GM12801 (cell line): Measurements from ENCODE around the gene GBF1.

Source experiments
- CTCF ChIP-seq: IDR thresholded peaks from one replicate; pipeline ENCODE4 v1.5.1; 2011; ENCODE audit warnings: control low read depth; ENCODE audit not compliant: insufficient read length; ENCODE audit errors: extremely low read depth

The GBF1 gene

GRCh38 chr10:102394079-102394800 lies 148.9 kb downstream of the GBF1 start:
- TF ChIP-seq CTCF = no peak

DNA sequence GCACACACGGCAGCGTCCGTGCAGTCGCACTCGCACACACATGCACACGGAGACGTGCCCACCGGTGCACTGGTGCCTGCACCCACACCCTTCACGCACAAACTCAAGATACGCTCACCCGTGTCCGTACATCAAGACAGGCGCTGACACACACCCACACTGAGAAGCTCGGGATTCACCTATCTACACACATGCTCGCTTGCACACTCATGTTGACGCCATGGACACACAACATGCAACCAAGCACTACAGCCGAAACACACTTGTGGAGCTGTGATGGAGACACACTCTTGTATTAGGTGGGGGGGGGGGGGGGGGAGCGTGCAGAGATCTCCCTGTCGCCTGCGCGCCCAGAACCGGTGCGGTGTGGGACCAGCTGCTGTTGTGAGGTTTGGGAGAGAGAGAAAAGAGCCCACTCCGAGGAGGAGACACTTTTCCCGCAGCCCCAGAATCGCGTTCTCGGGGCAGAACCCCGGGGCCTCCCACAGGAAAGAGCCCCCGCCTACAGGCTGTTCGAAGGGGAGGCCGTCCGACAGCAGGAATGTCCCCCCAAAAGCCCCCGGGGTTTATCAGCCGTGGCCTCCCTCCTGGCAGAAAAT lies 149.6 kb downstream of the GBF1 start:
- TF ChIP-seq CTCF = no peak

DNA sequence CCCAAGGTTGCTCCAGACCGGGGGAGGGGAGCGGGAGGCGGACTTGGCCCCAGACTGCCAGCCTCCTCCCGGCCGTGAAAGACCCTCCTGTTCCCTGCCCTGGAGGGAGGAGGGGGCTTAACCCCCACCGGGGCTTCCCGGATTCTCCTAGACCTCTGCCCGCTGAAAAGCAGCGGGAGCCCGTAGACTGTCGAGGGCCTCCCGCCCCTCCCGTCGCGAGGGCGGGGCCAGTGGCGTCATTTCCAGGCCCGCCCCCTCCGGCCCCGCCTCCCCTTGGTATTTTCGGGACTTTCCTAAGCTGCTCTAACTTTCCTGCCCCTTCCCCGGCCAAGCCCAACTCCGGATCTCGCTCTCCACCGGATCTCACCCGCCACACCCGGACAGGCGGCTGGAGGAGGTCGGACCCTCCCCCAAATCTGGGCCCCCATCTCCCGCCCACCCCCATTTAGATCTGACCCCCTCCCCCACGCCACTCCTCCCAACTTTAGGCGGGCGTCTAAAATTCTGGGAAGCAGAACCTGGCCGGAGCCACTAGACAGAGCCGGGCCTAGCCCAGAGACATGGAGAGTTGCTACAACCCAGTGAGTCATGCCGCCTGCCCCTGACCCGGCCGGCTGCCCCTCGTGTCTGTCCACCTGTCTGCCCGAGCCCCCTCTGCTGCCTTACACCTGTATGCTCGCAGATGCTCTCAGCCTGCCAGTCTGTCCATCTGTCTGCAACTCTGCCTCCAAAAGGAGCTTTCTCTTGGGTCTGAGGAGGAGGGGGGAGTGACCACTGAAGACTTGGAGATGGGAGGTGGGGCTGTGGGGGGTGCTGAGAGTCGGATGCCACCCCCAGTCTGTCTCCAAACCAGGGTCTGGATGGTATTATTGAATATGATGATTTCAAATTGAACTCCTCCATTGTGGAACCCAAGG lies 150.3 kb downstream of the GBF1 start, which contains the start of gene NFKB2:
NFKB2 (plus strand) TSS at position 306 of the 917 bp plus-strand sequence; CDS start at position 561, 255 bp downstream.
- no peak for TF ChIP-seq CTCF

DNA sequence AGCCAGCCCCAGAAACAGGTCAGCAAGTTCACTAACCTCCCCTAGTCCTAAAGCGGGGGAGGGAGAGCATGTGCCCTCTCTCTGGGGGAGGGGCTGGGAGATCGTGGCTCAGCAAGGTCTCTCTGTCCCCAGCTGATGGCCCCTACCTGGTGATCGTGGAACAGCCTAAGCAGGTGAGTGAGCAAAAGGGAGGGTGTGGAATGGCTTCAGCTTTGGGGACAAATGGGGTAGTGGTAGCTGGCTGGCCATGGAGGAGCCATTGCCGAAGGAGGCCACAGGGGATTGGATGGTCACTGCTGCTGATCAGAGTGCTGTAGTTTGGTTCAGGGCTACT lies 151.0 kb downstream of the GBF1 start:
- TF ChIP-seq CTCF = no peak

GRCh38 chr10:102396730-102397151 lies 151.4 kb downstream of the GBF1 start:
- no peak for TF ChIP-seq CTCF

GRCh38 chr10:102397222-102398171 lies 152.2 kb downstream of the GBF1 start:
- TF ChIP-seq CTCF = no peak
